Measurements from ENCODE around the gene HMGN1. TPM values are rescaled to one million over a fixed set of nuclear protein-coding genes. Genes with fewer than 3 reads are reported as not detected.

Gene HMGN1
- total and polyA plus RNA-seq, 4 donors = 34.6 to 92.3 (median 55.0) TPM

- Histone ChIP-seq H3K9me3 (ENCODE audit: control insufficient read depth in 4 of 4, low read length in 3 of 4) (no peaks in the 10 kb centered on the region), H3K9ac (ENCODE audit: low read depth in 1 of 2, low read length in 2 of 2) (no peak overlapping the region), H3K36me3 (ENCODE audit: control insufficient read depth in 4 of 4, insufficient read depth in 3 of 4, low read depth in 1 of 4, low read length in 3 of 4) (no peaks in the 10 kb centered on the region), H3K27me3 (ENCODE audit: control insufficient read depth in 4 of 4, insufficient read depth in 4 of 4, low read length in 3 of 4) (no peaks in the 10 kb centered on the region), H3K4me3 (ENCODE audit: low read depth in 1 of 3, low read length in 3 of 3) (no peak overlapping the region), H3K27ac (ENCODE audit: low read depth in 1 of 2, low read length in 2 of 2) (no peak overlapping the region), H3K4me1 (ENCODE audit: control insufficient read depth in 4 of 4, insufficient read depth in 4 of 4, low read length in 3 of 4) (no peaks in the 10 kb centered on the region)
- no peak for DNase-seq (ENCODE audit: low spot score)
- WGBS = 76% methylated on average over 4 of the region's 4 CpGs
- TF ChIP-seq ZBTB33 (IDR thresholded peaks at IDR 0.05) = no peak
- no peak for TF ChIP-seq YY1 (IDR thresholded peaks at IDR 0.05)
- no peak for TF ChIP-seq FOXA2 (IDR thresholded peaks at IDR 0.05)
- no peak for TF ChIP-seq SP1 (IDR thresholded peaks at IDR 0.05)
- no peak for TF ChIP-seq JUND (IDR thresholded peaks at IDR 0.05)
- TF ChIP-seq HNF4A (conservative IDR thresholded peaks at IDR 0.05) = no peak
- no peak for TF ChIP-seq NR2F2 (IDR thresholded peaks at IDR 0.05)
- TF ChIP-seq REST (IDR thresholded peaks at IDR 0.05) = no peak
- TF ChIP-seq GABPA (IDR thresholded peaks at IDR 0.05 in 1 of 2, conservative IDR thresholded peaks at IDR 0.05 in 1 of 2) = no peak
- no peak for TF ChIP-seq ATF3 (IDR thresholded peaks at IDR 0.05)
- no peak for TF ChIP-seq FOXA1 (IDR thresholded peaks at IDR 0.05)
- no peak for TF ChIP-seq MAX (IDR thresholded peaks at IDR 0.05)
- no peak for TF ChIP-seq RXRA (IDR thresholded peaks at IDR 0.05)
- TF ChIP-seq TAF1 (conservative IDR thresholded peaks at IDR 0.05) = no peak
- no peak for TF ChIP-seq HNF4G (IDR thresholded peaks at IDR 0.05)
- no peak for TF ChIP-seq EGR1 (IDR thresholded peaks at IDR 0.05; ENCODE audit: low read depth in 2 of 2)
- TF ChIP-seq CTCF (IDR thresholded peaks at IDR 0.05; ENCODE audit: low read depth, low read length, missing input control) = no peak
- no peak for TF ChIP-seq RAD21 (IDR thresholded peaks at IDR 0.05)
These were observed 10.5 kb upstream of the HMGN1 start for GRCh38 chr21:39359382-39359781.

All from liver (tissue), 9 donors.